Transverse colon (tissue), 4 donors: ENCODE results near the gene SLC22A6. TPM values are rescaled to one million over a fixed set of nuclear protein-coding genes. Genes with fewer than 3 reads are reported as not detected.
A peak's percentile ranks its signal among the peaks of the same experiment; 100 is the strongest.

ENCODE experiments used
- DNase-seq: peaks from one replicate; pipeline ENCODE4 v3.0.0-alpha.2; 2019
- H3K27ac ChIP-seq, 4 donors: fragments of 200-600 bp; sonication (generic); 2 replicates each; pipeline ENCODE4 v1.5.1; 2016 to 2018; ENCODE audit warnings: inconsistent platforms in 4 of 4
- H3K27me3 ChIP-seq: fragments of 200-600 bp; sonication (generic); 2 replicates; pipeline ENCODE4 v1.5.1; 2017; ENCODE audit warnings: inconsistent platforms
- H3K36me3 ChIP-seq, 4 donors: fragments of 200-600 bp; sonication (generic); 2 replicates each; pipeline ENCODE4 v1.5.1; 2017 to 2019; ENCODE audit warnings: inconsistent platforms in 4 of 4
- H3K4me1 ChIP-seq, 4 donors: fragments of 200-600 bp; sonication (generic); 2 replicates each; pipeline ENCODE4 v1.5.1; 2017 to 2020; ENCODE audit warnings: inconsistent platforms in 4 of 4
- H3K4me3 ChIP-seq, 4 donors: fragments of 200-600 bp; sonication (generic); 1 replicate in 1 of 4; 2 replicates in 3 of 4; pipeline versions ENCODE4 v1.5.1 to v1.6.1; 2017 to 2019; ENCODE audit warnings: inconsistent platforms in 4 of 4
- H3K9me3 ChIP-seq, 2 donors: fragments of 200-600 bp; sonication (generic); 2 replicates each; pipeline ENCODE4 v1.5.1; 2017 to 2019; ENCODE audit warnings: inconsistent platforms in 2 of 2
- CTCF ChIP-seq, 5 experiments: fragments of 200-600 bp in 3 of 5; fragments of 450-650 bp in 2 of 5; sonication (generic) in 3 of 5; IDR thresholded peaks; 1 replicate in 2 of 5; 2 replicates in 3 of 5; pipeline ENCODE4 v1.5.1; 2016 to 2017; ENCODE audit warnings: antibody characterized with exemption in 5 of 5, inconsistent platforms in 3 of 5, mild to moderate bottlenecking in 2 of 5, moderate library complexity in 1 of 5
- EP300 ChIP-seq: sonication (generic); formaldehyde crosslinking; IDR thresholded peaks from one replicate; pipeline ENCODE4 v1.6.1; 2017; ENCODE audit warnings: antibody characterized with exemption, low read depth
- POLR2A ChIP-seq: fragments of 450-650 bp; IDR thresholded peaks from one replicate; pipeline ENCODE4 v1.6.1; 2016; ENCODE audit warnings: antibody characterized with exemption, mild to moderate bottlenecking, moderate library complexity
- POLR2AphosphoS5 ChIP-seq, 3 donors: sonication (generic); formaldehyde crosslinking; IDR thresholded peaks; one replicate each; pipeline ENCODE4 v1.6.1; 2016; ENCODE audit warnings: antibody characterized with exemption in 3 of 3
- WGBS, 2 donors: methylation state at CpG; one replicate each; pipeline ENCODE4 v1.1.5; 2018; ENCODE audit warnings: low coverage in 1 of 2; 5-methylcytosine and 5-hydroxymethylcytosine counted together
- in situ Hi-C, 4 donors: fragments of 200-750 bp; cut with MboI; loops; one replicate each; pipeline versions ENCODE4 v1.15.0 to v1.15.1; 2017; ENCODE audit warnings: low sequenced_read_pairs in 3 of 4, low pct_ligation_motif_present in 1 of 4, low pct_unique_long_range_greater_than_20kb in 1 of 4
- intact Hi-C: fragments of 100-400 bp; cut with DNase I; formaldehyde crosslinking; loops from one replicate; pipeline ENCODE4 v1.15.1; 2023; ENCODE audit warnings: low total_unique reads
- total RNA-seq, 4 donors: library from RNA; depleted of rRNA; stranded (reverse); fragments of >200 nt; gene quantifications; one replicate each; pipeline ENCODE4 v1.1.0, GENCODE V29; 2016

Gene SLC22A6, protein sequence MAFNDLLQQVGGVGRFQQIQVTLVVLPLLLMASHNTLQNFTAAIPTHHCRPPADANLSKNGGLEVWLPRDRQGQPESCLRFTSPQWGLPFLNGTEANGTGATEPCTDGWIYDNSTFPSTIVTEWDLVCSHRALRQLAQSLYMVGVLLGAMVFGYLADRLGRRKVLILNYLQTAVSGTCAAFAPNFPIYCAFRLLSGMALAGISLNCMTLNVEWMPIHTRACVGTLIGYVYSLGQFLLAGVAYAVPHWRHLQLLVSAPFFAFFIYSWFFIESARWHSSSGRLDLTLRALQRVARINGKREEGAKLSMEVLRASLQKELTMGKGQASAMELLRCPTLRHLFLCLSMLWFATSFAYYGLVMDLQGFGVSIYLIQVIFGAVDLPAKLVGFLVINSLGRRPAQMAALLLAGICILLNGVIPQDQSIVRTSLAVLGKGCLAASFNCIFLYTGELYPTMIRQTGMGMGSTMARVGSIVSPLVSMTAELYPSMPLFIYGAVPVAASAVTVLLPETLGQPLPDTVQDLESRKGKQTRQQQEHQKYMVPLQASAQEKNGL
- not detected for total RNA-seq

DNA sequence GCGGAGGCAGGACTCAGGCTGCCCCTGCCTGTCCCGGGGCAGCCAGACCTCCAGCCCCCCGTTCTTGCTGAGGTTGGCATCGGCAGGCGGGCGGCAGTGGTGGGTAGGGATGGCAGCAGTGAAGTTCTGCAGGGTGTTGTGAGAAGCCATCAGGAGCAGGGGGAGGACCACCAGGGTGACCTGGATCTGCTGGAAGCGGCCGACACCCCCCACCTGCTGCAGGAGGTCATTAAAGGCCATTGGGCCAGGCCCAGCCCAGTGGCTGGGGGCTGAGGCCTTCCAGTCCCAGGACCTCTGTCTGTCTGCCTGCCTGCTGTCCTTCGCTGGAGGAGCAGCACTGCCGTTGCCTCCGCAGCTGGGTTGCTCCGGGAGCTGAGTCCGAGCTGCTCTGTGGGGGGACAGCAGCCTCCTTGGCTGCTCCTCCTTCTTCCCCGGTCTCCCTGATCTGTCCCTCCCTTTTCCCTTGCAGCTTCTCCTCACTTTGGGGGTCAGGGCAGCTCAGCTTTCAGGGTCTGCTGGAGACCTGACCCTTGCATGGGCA is at the start of gene SLC22A6:
SLC22A6 (minus strand) TSS at position 517 of the 541 bp plus-strand sequence; CDS start at position 240, 277 bp downstream.
- Histone ChIP-seq H3K36me3 (no peaks in the 10 kb centered on the region), H3K9me3 (no peaks in the 10 kb centered on the region), H3K4me3 (no peak within 1 kb of the TSS), H3K27ac (no peak within 1 kb of the TSS), H3K27me3 (no peaks in the 10 kb centered on the region), H3K4me1 (no peaks in the 10 kb centered on the region)
- intact Hi-C loops (no loop called here), in situ Hi-C loops (no loop called here)
- no peak for DNase-seq
- 76% methylated on average over 14 of the region's 14 CpGs; no CpG with 5 or more reads in 1 of the 2 donors for WGBS, 2 donors
- TF ChIP-seq POLR2AphosphoS5 (IDR thresholded peaks at IDR 0.05) (no peak), CTCF (IDR thresholded peaks at IDR 0.05) (no peak), EP300 (no peak), POLR2A (no peak)

- intact Hi-C loops: no loop called here
- 99% methylated on average over 4 of the region's 4 CpGs; no CpG with 5 or more reads in 1 of the 2 donors for WGBS, 2 donors
- no peaks in the 10 kb centered on the region for H3K4me1 ChIP-seq
- H3K9me3 ChIP-seq: no peaks in the 10 kb centered on the region
- DNase-seq: no peak
- in situ Hi-C loops: no loop called here
- H3K4me3 ChIP-seq: no peak overlapping the region
- H3K27ac ChIP-seq: no peak overlapping the region
- peaks cover 14% of the 10 kb centered on the region for H3K27me3 ChIP-seq
- TF ChIP-seq POLR2A: no peak
- TF ChIP-seq EP300: no peak
- TF ChIP-seq POLR2AphosphoS5 (IDR thresholded peaks at IDR 0.05): no peak
- no peak for TF ChIP-seq CTCF (IDR thresholded peaks at IDR 0.05)
- H3K36me3 ChIP-seq: no peaks in the 10 kb centered on the region
Observed at GRCh38 chr11:63032457-63032856, 47.7 kb upstream of the SLC22A6 start.

GRCh38 chr11:63023841-63024648 is 39.3 kb upstream of the SLC22A6 start:
- Histone ChIP-seq H3K4me3 (no peak overlapping the region), H3K36me3 (no peaks in the 10 kb centered on the region), H3K27ac (no peak overlapping the region), H3K4me1 (peaks cover 0 to 5% (median 4%) of the 10 kb centered on the region in 4 donors), H3K27me3 (no peaks in the 10 kb centered on the region), H3K9me3 (no peaks in the 10 kb centered on the region)
- intact Hi-C loops (loop anchor here (1.0 kb wide), 1 partner anchor 118 kb away; no protein-coding TSS in a partner anchor), in situ Hi-C loops (loop anchor here in 3 of 4 donors (5.0 kb wide), 1 partner anchor 117 kb away; no protein-coding TSS in a partner anchor)
- DNase-seq: peak; percentile 88
- WGBS, 2 donors: 11 to 12% methylated on average over 6 to 19 of the region's 19 CpGs
- no peak for TF ChIP-seq EP300
- TF ChIP-seq CTCF (IDR thresholded peaks at IDR 0.05): peak; percentile 98 to 100 (median 99)
